Measurements from ENCODE around the gene ACAN.
A peak's percentile ranks its signal among the peaks of the same experiment; 100 is the strongest.

ACAN gene

GRCh38 chr15:88920186-88920891, 117.1 kb downstream of the ACAN start:
- no peak for DNase-seq (ENCODE audit: low read depth in 4 of 4, low spot score in 1 of 4)

- DNase-seq (ENCODE audit: low read depth in 4 of 4, low spot score in 1 of 4): peak in 1 of 4 experiments; percentile 26
Measured at GRCh38 chr15:88920892-88921435, 117.7 kb downstream of the ACAN start.
